Loucy (cell line): Measurements from ENCODE around the gene TBC1D8B.

Source experiments
- CTCF ChIP-seq: fragments of 200-600 bp; sonication (generic); conservative IDR thresholded peaks from 2 replicates; pipeline ENCODE4 v1.5.1; 2014; ENCODE audit warnings: mild to moderate bottlenecking, antibody characterized with exemption, low read length
- EZH2phosphoT487 ChIP-seq: fragments of 200-600 bp; IDR thresholded peaks from 2 replicates; pipeline ENCODE4 v1.6.1; 2018; ENCODE audit warnings: antibody characterized with exemption, mild to moderate bottlenecking, moderate library complexity, borderline replicate concordance

- TF ChIP-seq CTCF (no peak), EZH2phosphoT487 (no peak)
Measured at GRCh38 chrX:106901781-106902219, 99.3 kb downstream of the TBC1D8B start.
